GM19193 (cell line): ENCODE data around the gene NSD2.

ENCODE experiments used
- POLR2A ChIP-seq: IDR thresholded peaks from 4 replicates; pipeline ENCODE4 v1.6.1; 2011; ENCODE audit not compliant: insufficient read depth, insufficient read length; ENCODE audit errors: extremely low read depth

NSD2 gene

GRCh38 chr4:1996866-1997611 lies 125.8 kb downstream of the NSD2 start:
- TF ChIP-seq POLR2A, result no peak

DNA sequence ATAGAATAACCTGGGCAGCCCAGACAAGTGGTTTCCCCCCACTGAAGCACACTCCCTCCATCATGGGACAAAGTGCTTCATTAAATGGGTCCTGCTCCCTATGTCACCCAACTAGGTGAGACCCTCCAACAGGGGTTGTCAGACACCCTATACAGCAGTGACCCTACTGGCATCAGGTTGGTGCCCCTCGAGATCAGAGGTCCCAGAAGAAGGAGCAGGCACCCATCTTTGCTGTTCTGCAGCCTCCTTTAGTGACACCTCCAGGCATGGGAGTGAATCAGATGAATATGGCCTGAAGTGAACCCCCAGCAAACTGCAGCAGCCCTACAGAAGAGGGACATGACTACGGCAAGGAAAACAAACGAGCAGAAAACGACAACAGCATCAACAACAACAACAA lies 126.5 kb downstream of the NSD2 start:
- TF ChIP-seq POLR2A, result no peak

- no peak for TF ChIP-seq POLR2A
These were observed 127.1 kb downstream of the NSD2 start for GRCh38 chr4:1998296-1998695.

GRCh38 chr4:2006367-2006766 lies 135.2 kb downstream of the NSD2 start:
- no peak for TF ChIP-seq POLR2A

GRCh38 chr4:2006956-2007653 lies 135.9 kb downstream of the NSD2 start:
- TF ChIP-seq POLR2A, result no peak

- no peak for TF ChIP-seq POLR2A
These were observed 136.8 kb downstream of the NSD2 start for GRCh38 chr4:2007804-2008670.

- no peak for TF ChIP-seq POLR2A
These were observed 137.4 kb downstream of the NSD2 start for GRCh38 chr4:2008671-2008920.

DNA sequence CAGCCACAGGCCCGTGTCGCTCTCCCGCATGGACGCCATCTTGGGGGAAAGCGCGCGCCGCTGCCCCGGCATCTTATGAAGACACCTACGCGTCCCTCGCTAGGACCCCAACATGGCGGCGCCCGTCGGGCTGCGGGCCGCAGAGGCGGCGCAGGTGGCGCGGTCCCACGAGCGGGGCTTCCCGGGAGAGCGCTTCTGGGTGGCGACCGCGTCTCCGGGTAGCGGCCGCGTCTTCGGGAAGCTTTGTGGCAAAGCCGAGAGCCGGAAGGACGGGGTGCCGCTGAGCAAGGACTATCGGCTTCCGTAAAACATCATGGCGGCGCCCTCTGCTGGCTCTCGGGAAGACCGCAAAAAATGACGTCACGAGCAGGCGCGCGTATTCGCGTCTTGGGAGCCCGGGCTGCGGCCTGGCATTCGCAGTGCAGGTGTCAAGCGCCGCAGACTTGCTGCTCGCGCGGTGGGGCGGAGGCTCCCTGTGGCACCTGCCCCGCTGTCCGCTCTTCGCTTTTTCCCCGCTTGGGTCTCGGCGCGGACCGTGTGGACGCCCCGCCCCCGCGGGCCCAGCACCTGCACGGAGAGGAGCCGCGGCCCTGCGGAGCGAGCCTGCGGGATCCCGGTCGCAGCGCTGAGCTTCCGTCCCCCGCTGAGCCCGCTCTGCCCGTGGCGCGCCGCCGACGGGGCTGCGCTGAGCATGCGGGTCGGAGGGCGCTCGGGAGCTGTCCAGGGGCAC lies 137.9 kb downstream of the NSD2 start, which contains the start of gene NELFA:
Gene NELFA, minus strand, starts transcription at position 54 of the 730 bp plus-strand sequence. Its CDS starts 15 bp downstream, at position 39.
- TF ChIP-seq POLR2A, result peak; percentile 74

DNA sequence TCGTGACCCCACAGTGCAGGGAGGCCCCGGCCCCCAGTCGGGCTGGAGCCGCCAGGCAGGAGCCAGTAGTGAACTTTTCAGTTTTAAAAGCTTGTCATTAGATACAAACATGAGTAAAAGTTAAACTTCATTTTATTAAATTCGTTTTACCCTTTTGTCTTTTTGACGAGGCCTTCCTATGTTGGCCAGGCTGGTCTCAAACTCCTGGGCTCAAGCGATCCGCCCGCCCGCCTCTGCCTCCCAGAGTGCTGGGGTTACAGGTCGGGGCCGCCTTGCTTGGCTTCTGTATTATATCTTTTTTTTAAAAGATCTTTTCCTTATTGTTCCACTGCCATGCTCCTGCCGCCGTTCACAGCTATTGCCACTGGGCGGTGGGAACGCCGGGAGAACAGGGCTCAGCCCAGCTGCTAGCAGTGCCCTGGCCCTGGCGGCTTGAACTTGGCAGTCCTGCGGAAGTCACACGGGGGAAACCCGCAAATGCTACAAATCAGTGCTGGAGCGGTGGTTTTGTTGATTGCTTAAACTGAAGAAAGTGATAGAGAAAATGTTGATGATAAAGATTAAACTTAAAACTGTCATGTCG lies 138.5 kb downstream of the NSD2 start:
- TF ChIP-seq POLR2A, result no peak

DNA sequence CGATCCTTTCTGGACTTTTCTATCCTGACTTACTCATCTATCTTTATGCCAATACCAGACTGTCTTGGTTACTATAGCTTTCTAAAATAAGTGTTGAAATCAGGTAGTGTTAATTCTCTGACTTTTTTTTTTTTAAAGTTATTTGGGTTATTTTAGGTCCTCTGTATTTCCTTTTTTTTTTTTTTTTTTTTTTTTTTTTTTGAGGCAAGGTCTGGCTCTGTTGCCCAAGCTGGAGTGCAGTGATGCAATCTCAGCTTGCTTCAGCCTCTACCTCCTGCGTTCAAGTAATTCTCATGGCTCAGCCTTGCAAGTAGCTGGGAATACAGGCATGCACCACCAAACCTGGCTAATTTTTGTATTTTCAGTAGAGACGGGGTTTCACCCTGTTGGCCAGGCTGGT lies 140.4 kb downstream of the NSD2 start:
- no peak for TF ChIP-seq POLR2A

- TF ChIP-seq POLR2A, result no peak
These were observed 143.8 kb downstream of the NSD2 start for GRCh38 chr4:2015008-2015407.

- no peak for TF ChIP-seq POLR2A
These were observed 153.5 kb downstream of the NSD2 start for GRCh38 chr4:2024683-2025082.

- no peak for TF ChIP-seq POLR2A
These were observed 154.6 kb downstream of the NSD2 start for GRCh38 chr4:2025817-2026216.
